ENCODE measurements around the gene RAB13.
A peak's percentile ranks its signal among the peaks of the same experiment; 100 is the strongest.
"Not testable (repeated sequence)": the region's sequence is repeated elsewhere in the genome, so short reads cannot be mapped to it uniquely, and the experiment has no call there.

The RAB13 gene

GRCh38 chr1:154012129-154012528 lies 26.0 kb upstream of the RAB13 start:
- Mint-ChIP-seq H3K9me3 (no peaks in the 10 kb centered on the region), H3K4me1 (no peaks in the 10 kb centered on the region), H3K36me3 (ENCODE audit: low read depth) (no peaks in the 10 kb centered on the region)

GRCh38 chr1:154006136-154006535 lies 20.0 kb upstream of the RAB13 start:
- H3K36me3 Mint-ChIP-seq (ENCODE audit: low read depth) = no peaks in the 10 kb centered on the region
- H3K4me1 Mint-ChIP-seq = no peaks in the 10 kb centered on the region
- no peak overlapping the region for H3K27ac Mint-ChIP-seq
- H3K9me3 Mint-ChIP-seq = no peaks in the 10 kb centered on the region
- no peaks in the 10 kb centered on the region for H3K27me3 Mint-ChIP-seq (ENCODE audit: low read depth)
- no peak overlapping the region for H3K4me3 Mint-ChIP-seq
- no peak for TF ChIP-seq CTCF (IDR thresholded peaks at IDR 0.05; ENCODE audit: unreplicated experiment in 3 of 3)

More at GRCh38 chr1:154012129-154012528, 26.0 kb upstream of the RAB13 start:
- H3K4me3 Mint-ChIP-seq = no peak overlapping the region
- no peaks in the 10 kb centered on the region for H3K27me3 Mint-ChIP-seq (ENCODE audit: low read depth)
- no peak for TF ChIP-seq CTCF (IDR thresholded peaks at IDR 0.05; ENCODE audit: unreplicated experiment in 3 of 3)
- no peak overlapping the region for H3K27ac Mint-ChIP-seq

- H3K4me3 Mint-ChIP-seq = no peak overlapping the region
- H3K36me3 Mint-ChIP-seq (ENCODE audit: low read depth) = peaks cover 4% of the 10 kb centered on the region
- H3K27me3 Mint-ChIP-seq (ENCODE audit: low read depth) = no peaks in the 10 kb centered on the region
Observed at GRCh38 chr1:154000420-154000819, 14.3 kb upstream of the RAB13 start.

GRCh38 chr1:153996882-153997281 lies 10.7 kb upstream of the RAB13 start:
- not testable (repeated sequence) for H3K27ac Mint-ChIP-seq; H3K9me3 Mint-ChIP-seq; H3K27me3 Mint-ChIP-seq (ENCODE audit: low read depth); H3K4me3 Mint-ChIP-seq
- Mint-ChIP-seq H3K36me3 (ENCODE audit: low read depth) (peaks cover 25% of the 10 kb centered on the region), H3K4me1 (peaks cover 13% of the 10 kb centered on the region)

More at GRCh38 chr1:154000420-154000819, 14.3 kb upstream of the RAB13 start:
- TF ChIP-seq CTCF (IDR thresholded peaks at IDR 0.05; ENCODE audit: unreplicated experiment in 3 of 3) = no peak
- no peak overlapping the region for H3K27ac Mint-ChIP-seq
- no peaks in the 10 kb centered on the region for H3K9me3 Mint-ChIP-seq
- H3K4me1 Mint-ChIP-seq = peaks cover 2% of the 10 kb centered on the region

GRCh38 chr1:153995640-153996039 lies 9.5 kb upstream of the RAB13 start:
- H3K9me3 Mint-ChIP-seq = no peaks in the 10 kb centered on the region
- peaks cover 34% of the 10 kb centered on the region for H3K36me3 Mint-ChIP-seq (ENCODE audit: low read depth)
- H3K4me1 Mint-ChIP-seq = peaks cover 24% of the 10 kb centered on the region
- TF ChIP-seq CTCF (IDR thresholded peaks at IDR 0.05; ENCODE audit: unreplicated experiment in 3 of 3) = no peak
- H3K27me3 Mint-ChIP-seq (ENCODE audit: low read depth) = no peaks in the 10 kb centered on the region
- H3K4me3 Mint-ChIP-seq = peak overlapping the region in 1 of 3 experiments; percentile 65
- H3K27ac Mint-ChIP-seq = no peak overlapping the region

- H3K4me1 Mint-ChIP-seq = peaks cover 28% of the 10 kb centered on the region
- no peak for TF ChIP-seq CTCF (IDR thresholded peaks at IDR 0.05; ENCODE audit: unreplicated experiment in 3 of 3)
- no peaks in the 10 kb centered on the region for H3K27me3 Mint-ChIP-seq (ENCODE audit: low read depth)
- peak overlapping the region in 1 of 3 experiments; percentile 65 for H3K4me3 Mint-ChIP-seq
- no peak overlapping the region for H3K27ac Mint-ChIP-seq
- peaks cover 34% of the 10 kb centered on the region for H3K36me3 Mint-ChIP-seq (ENCODE audit: low read depth)
- no peaks in the 10 kb centered on the region for H3K9me3 Mint-ChIP-seq
Observed at GRCh38 chr1:153995202-153995601, 9.1 kb upstream of the RAB13 start.

Data from nephron (organoid).